ENCODE results near the gene FUT1. TPM values are rescaled to one million over a fixed set of nuclear protein-coding genes. Genes with fewer than 3 reads are reported as not detected.

The FUT1 gene
- total and polyA plus RNA-seq, 2 of the 8 experiments (the other 6 are each of a cell fraction or from before 2014, with no cell fraction given) = 7.4 to 12.9 TPM

DNA sequence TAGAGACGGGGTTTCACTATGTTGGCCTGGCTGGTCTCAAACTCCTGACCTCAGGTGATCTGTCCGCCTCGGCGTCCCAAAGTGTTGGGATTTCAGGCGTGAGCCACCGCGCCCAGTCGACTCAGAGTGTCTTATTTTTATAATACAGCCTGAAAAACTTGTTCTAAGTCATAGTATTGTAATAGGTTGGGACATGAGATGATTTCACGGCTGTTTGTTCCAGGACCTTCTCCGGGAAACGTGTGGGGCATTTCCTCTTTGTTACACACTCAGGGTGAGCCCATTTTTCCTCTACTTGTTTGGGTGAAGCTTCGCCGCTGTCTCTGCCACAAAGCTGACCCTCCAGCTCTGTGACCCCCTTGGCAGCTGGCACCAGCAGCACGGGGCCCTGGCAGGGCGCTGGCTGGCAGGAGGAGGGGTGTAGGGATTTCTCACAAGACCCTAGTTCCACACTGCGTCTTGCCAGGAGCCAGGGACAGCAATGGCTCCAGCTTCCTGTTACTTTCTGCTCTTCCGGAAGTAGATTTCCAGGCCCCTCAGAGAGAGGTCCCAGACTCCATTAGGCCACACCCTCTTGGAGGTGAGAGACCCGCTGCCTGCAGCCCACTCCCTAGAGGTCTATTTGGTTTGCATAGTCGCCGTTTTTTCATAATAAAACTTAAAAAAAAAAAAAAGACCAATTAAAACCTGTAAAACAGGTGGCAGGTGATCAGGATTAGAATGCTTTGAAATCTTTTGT, 18.5 kb upstream of the FUT1 start:
- no peak overlapping the region for H2BK15ac ChIP-seq (ENCODE audit: low read length)
- ChIA-PET POLR2A (ENCODE audit: partially characterized antibody) (interaction anchor here (0.9 to 5.0 kb wide), 9 partner anchors 9 to 101 kb away, joined by 3 to 39 read pairs (median 4); partner anchors contain the start of genes FUT2 and PPP1R15A), CTCF (ENCODE audit: partially characterized antibody) (interaction anchor here (0.5 to 2.2 kb wide), 5 partner anchors 13 to 1644 kb away, joined by 3 to 8 read pairs (median 4); no protein-coding TSS in a partner anchor)
- H2BK20ac ChIP-seq (ENCODE audit: low read length) = no peak overlapping the region
- H2BK12ac ChIP-seq (ENCODE audit: low read depth, low read length) = peak overlapping the region; percentile 39; the same call in 1 of the 2 replicates
- 0 out of 2 replicates have a peak overlapping the region, but pooled peaks have one; percentile 75 for H4K8ac ChIP-seq (ENCODE audit: extremely low read depth, insufficient read depth, low read length)
- H4K5ac ChIP-seq (ENCODE audit: insufficient read length, low read depth, low read length) = no peak overlapping the region
- peak overlapping the region; percentile 86 for H2AFZ ChIP-seq (ENCODE audit: low read length)
- no peaks in the 10 kb centered on the region for H3K27me3 ChIP-seq (replicated peaks in 1 of 4; ENCODE audit: control insufficient read depth in 3 of 4, extremely low read depth in 1 of 4, insufficient read depth in 3 of 4, low read length in 3 of 4)
- no peak overlapping the region for H3K9ac ChIP-seq (replicated peaks in 1 of 4; ENCODE audit: extremely low read depth in 1 of 4, low read depth in 3 of 4, low read length in 3 of 4)
- H3K4me2 ChIP-seq (ENCODE audit: insufficient read depth in 1 of 2, low read depth in 2 of 2, low read length in 2 of 2) = no peak overlapping the region
- H4K91ac ChIP-seq (replicated peaks; ENCODE audit: insufficient read length, low read length) = no peak overlapping the region
- no peaks in the 10 kb centered on the region for H3K23me2 ChIP-seq (ENCODE audit: low read depth, low read length)
- no peak overlapping the region for H3K4ac ChIP-seq (replicated peaks; ENCODE audit: insufficient read length, low read depth, low read length)
- no peak overlapping the region; the same call in none of the 2 replicates for H3K18ac ChIP-seq (ENCODE audit: extremely low read depth, low read length)
- H3K36me3 ChIP-seq (ENCODE audit: control insufficient read depth in 2 of 4, insufficient read depth in 4 of 4, low read length in 3 of 4) = no peaks in the 10 kb centered on the region
- no peak overlapping the region for H3K4me3 ChIP-seq (ENCODE audit: extremely low read depth in 1 of 4, insufficient read depth in 2 of 4, low read depth in 3 of 4, low read length in 4 of 4)
- no peak overlapping the region; the same call in 1 of the 2 replicates for H2BK5ac ChIP-seq (ENCODE audit: low read depth, low read length)
- FAIRE-seq (no peak), DNase-seq (ENCODE audit: low read depth in 1 of 2, low spot score in 2 of 2) (no peak)
- H3K27ac ChIP-seq (ENCODE audit: low read depth, low read length) = no peak overlapping the region; the same call in 1 of the 2 replicates
- no peaks in the 10 kb centered on the region for H3K79me1 ChIP-seq (ENCODE audit: low read depth, low read length)
- H2AK5ac ChIP-seq (ENCODE audit: low read depth, low read length) = no peak overlapping the region
- WGBS, 2 experiments (ENCODE audit: extremely low coverage in 1 of 2, insufficient coverage in 1 of 2, insufficient read length in 1 of 2, insufficient replicate concordance in 2 of 2, low coverage in 1 of 2, low lambda C conversion rate in 2 of 2, missing lambda C conversion rate in 1 of 2) = 89% methylated on average over 20 of the region's 20 CpGs; no CpG with 5 or more reads in 1 of the 2 experiments
- H3K14ac ChIP-seq (ENCODE audit: insufficient read length) = no peak overlapping the region
- no peak overlapping the region for H2BK120ac ChIP-seq (replicated peaks; ENCODE audit: low read depth, low read length)
- no peak overlapping the region for H3K23ac ChIP-seq (ENCODE audit: insufficient read length)
- no peaks in the 10 kb centered on the region for H3K4me1 ChIP-seq (replicated peaks in 1 of 4; ENCODE audit: control insufficient read depth in 3 of 4, insufficient read depth in 4 of 4, low read length in 3 of 4)
- no peaks in the 10 kb centered on the region for H3K79me2 ChIP-seq (ENCODE audit: control insufficient read depth in 1 of 2, insufficient read depth in 2 of 2, low read length in 2 of 2)
- H3K9me3 ChIP-seq (ENCODE audit: insufficient read depth in 2 of 2, low read depth in 1 of 2, low read length in 1 of 2) = no peaks in the 10 kb centered on the region
- no peaks in the 10 kb centered on the region for H4K20me1 ChIP-seq (replicated peaks in 1 of 2; ENCODE audit: control insufficient read depth in 1 of 2, insufficient read depth in 2 of 2, low read length in 2 of 2)
- no peak overlapping the region for H3K56ac ChIP-seq (replicated peaks; ENCODE audit: insufficient read length, low read depth, low read length)
- TF ChIP-seq KDM1A (IDR thresholded peaks at IDR 0.05; ENCODE audit: borderline replicate concordance, low read length) = no peak
- no peak for TF ChIP-seq TAF1 (IDR thresholded peaks at IDR 0.05; ENCODE audit: low read depth, low read length)
- TF ChIP-seq ASH2L (IDR thresholded peaks at IDR 0.05; ENCODE audit: low read length) = no peak
- TF ChIP-seq E2F6 (IDR thresholded peaks at IDR 0.05) = no peak
- TF ChIP-seq BRCA1 (IDR thresholded peaks at IDR 0.05; ENCODE audit: low read depth, low read length) = no peak
- no peak for TF ChIP-seq POLR2AphosphoS5 (IDR thresholded peaks at IDR 0.05; ENCODE audit: low read depth, low read length)
- TF ChIP-seq ZNF274 (IDR thresholded peaks at IDR 0.05; ENCODE audit: borderline replicate concordance, extremely low read depth, low read length) = no peak
- no peak for TF ChIP-seq CHD1 (IDR thresholded peaks at IDR 0.05; ENCODE audit: low read depth, low read length)

Data from H1 (cell line).